Activated CD8-positive, alpha-beta memory T cell treated with anti-CD3 and anti-CD28 coated beads for 36 hours (primary cell): Measurements from ENCODE around the gene FOXL1. TPM values are rescaled to one million over a fixed set of nuclear protein-coding genes. Genes with fewer than 3 reads are reported as not detected.

Experiments used
- CTCF ChIA-PET: fragments of 350-600 bp; sonication (Branson Sonifier 250); formaldehyde crosslinking; loops from one replicate; lab custom pipeline; 2021; ENCODE audit warnings: antibody characterized with exemption; lab: Charles Lee
- POLR2A ChIA-PET: fragments of 350-600 bp; sonication (Branson Sonifier 250); formaldehyde crosslinking; loops from one replicate; lab custom pipeline; 2021; ENCODE audit warnings: antibody characterized with exemption; lab: Charles Lee
- total RNA-seq, 2 experiments: library from RNA; stranded (reverse); gene quantifications; one replicate each; pipeline ENCODE4 v1.2.3, GENCODE V29; 2021

The FOXL1 gene
- total RNA-seq, 2 experiments from 2014 or later: not detected

GRCh38 chr16:86566601-86566965, 11.8 kb upstream of the FOXL1 start, which contains the start of gene FOXC2:
TSS of gene FOXC2 (plus strand) at chr16:86566829. CDS start at chr16:86567336, 507 bp downstream.
- CTCF ChIA-PET: no interaction called here
- POLR2A ChIA-PET: no interaction called here

- ChIA-PET POLR2A (no interaction called here), CTCF (interaction anchor here (0.6 kb wide), 1 partner anchor 9 kb away, joined by 4 read pairs; no protein-coding TSS in a partner anchor)
Observed at GRCh38 chr16:86566966-86567700, 11.2 kb upstream of the FOXL1 start.

GRCh38 chr16:86567701-86568581, 10.4 kb upstream of the FOXL1 start:
- CTCF ChIA-PET: interaction anchor here (0.6 kb wide), 1 partner anchor 8 kb away, joined by 4 read pairs; no protein-coding TSS in a partner anchor
- POLR2A ChIA-PET: no interaction called here

GRCh38 chr16:86568677-86569623, 9.4 kb upstream of the FOXL1 start:
- ChIA-PET CTCF (interaction anchor here (1.1 kb wide), 1 partner anchor 48 kb away, joined by 4 read pairs; no protein-coding TSS in a partner anchor), POLR2A (no interaction called here)

- ChIA-PET POLR2A (no interaction called here), CTCF (interaction anchor here (1.1 kb wide), 1 partner anchor 49 kb away, joined by 4 read pairs; no protein-coding TSS in a partner anchor)
Observed at GRCh38 chr16:86569701-86570447, 8.5 kb upstream of the FOXL1 start.

- CTCF ChIA-PET: interaction anchor here (1.1 kb wide), 1 partner anchor 50 kb away, joined by 4 read pairs; no protein-coding TSS in a partner anchor
Observed at GRCh38 chr16:86570558-86571529, 7.5 kb upstream of the FOXL1 start.

GRCh38 chr16:86571530-86571915, 6.8 kb upstream of the FOXL1 start:
- ChIA-PET POLR2A (no interaction called here), CTCF (no interaction called here)

More at GRCh38 chr16:86570558-86571529, 7.5 kb upstream of the FOXL1 start:
- POLR2A ChIA-PET: no interaction called here

GRCh38 chr16:86572041-86572521, 6.3 kb upstream of the FOXL1 start:
- CTCF ChIA-PET: no interaction called here
- POLR2A ChIA-PET: no interaction called here

GRCh38 chr16:86572606-86573005, 5.7 kb upstream of the FOXL1 start:
- ChIA-PET CTCF (no interaction called here), POLR2A (no interaction called here)

- POLR2A ChIA-PET: no interaction called here
- CTCF ChIA-PET: no interaction called here
Observed at GRCh38 chr16:86573215-86573614, 5.1 kb upstream of the FOXL1 start.

- ChIA-PET POLR2A (no interaction called here), CTCF (no interaction called here)
Observed at GRCh38 chr16:86573646-86574508, 4.5 kb upstream of the FOXL1 start.

- CTCF ChIA-PET: interaction anchor here (2.0 kb wide), 1 partner anchor 10 kb away, joined by 5 read pairs; no protein-coding TSS in a partner anchor
- POLR2A ChIA-PET: no interaction called here
Observed at GRCh38 chr16:86574646-86575045, 3.7 kb upstream of the FOXL1 start.

GRCh38 chr16:86575095-86575685, 3.2 kb upstream of the FOXL1 start:
- CTCF ChIA-PET: interaction anchor here (2.0 kb wide), 1 partner anchor 11 kb away, joined by 5 read pairs; no protein-coding TSS in a partner anchor
- POLR2A ChIA-PET: no interaction called here

- POLR2A ChIA-PET: no interaction called here
- CTCF ChIA-PET: interaction anchor here (0.6 to 2.0 kb wide), 3 partner anchors 8 to 163 kb away, joined by 4 to 5 read pairs (median 4); no protein-coding TSS in a partner anchor
Observed at GRCh38 chr16:86575754-86576557, 2.4 kb upstream of the FOXL1 start.
